Sciatic nerve (tissue), 1 donor: ENCODE results near the gene TRA2A. TPM values are rescaled to one million over a fixed set of nuclear protein-coding genes. Genes with fewer than 3 reads are reported as not detected.

ENCODE experiments used
- total RNA-seq: library from RNA; stranded (reverse); fragmentation: NEBNext Ultra II Directional; extraction: Animal tissue kit (Norgen Biotek cat#: 25700); gene quantifications from one replicate; pipeline ENCODE4 v1.2.1, GENCODE V29; 2021
- donor health status: DM: no; HTN: no; CAD: no.

Gene TRA2A
- total RNA-seq, 1 donor from 2014 or later, result 97.9 TPM

Other genes with a start within 250 kb of the TRA2A start
- 44.7 TPM for gene MALSU1, start 232.6 kb downstream of the TRA2A start, total RNA-seq
- 2.0 TPM for gene IGF2BP3, start 61.5 kb downstream of the TRA2A start, total RNA-seq
- gene CCDC126, start 65.4 kb upstream of the TRA2A start, total RNA-seq, result 15.5 TPM
- gene FAM221A, start 148.2 kb upstream of the TRA2A start, total RNA-seq, result 9.8 TPM
- gene STK31, start 178.2 kb upstream of the TRA2A start, total RNA-seq, result 1.8 TPM